Measurements from ENCODE around the gene PTPN23. TPM values are rescaled to one million over a fixed set of nuclear protein-coding genes. Genes with fewer than 3 reads are reported as not detected.

Gene PTPN23
- total RNA-seq, 1 experiment from 2014 or later, result 53.5 TPM

DNA sequence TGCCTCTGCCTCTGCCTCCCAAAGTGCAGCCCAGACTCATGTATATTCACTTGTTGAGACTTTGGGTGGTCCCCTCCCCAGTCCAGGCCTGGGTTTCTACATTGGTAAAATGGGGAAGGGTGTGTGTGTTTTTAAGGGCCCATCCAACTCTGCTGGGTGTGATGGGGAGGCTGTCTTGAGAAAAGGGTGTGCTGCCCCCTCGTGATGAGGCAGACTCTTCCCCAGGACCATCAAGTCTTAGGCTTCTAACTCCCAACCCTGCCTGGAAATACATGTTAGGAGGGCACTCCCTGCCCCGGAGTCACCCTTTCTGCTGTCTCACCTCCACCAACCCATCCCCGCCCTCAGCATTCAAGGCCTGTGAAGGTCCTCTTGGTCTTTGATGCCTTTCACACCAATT, 4.4 kb upstream of the PTPN23 start:
- ATAC-seq (no peak), DNase-seq (ENCODE audit: low spot score) (no peak)
- no peaks in the 10 kb centered on the region for H3K9me3 Mint-ChIP-seq
- no peak overlapping the region for H3K27ac Mint-ChIP-seq
- ChIA-PET POLR2A (no interaction called here), CTCF (interaction anchor here (0.6 to 1.2 kb wide), 3 partner anchors 45 to 126 kb away, joined by 3 to 4 read pairs (median 3); no protein-coding TSS in a partner anchor)
- H3K4me3 Mint-ChIP-seq, result no peak overlapping the region
- TF ChIP-seq, protein P1, sequence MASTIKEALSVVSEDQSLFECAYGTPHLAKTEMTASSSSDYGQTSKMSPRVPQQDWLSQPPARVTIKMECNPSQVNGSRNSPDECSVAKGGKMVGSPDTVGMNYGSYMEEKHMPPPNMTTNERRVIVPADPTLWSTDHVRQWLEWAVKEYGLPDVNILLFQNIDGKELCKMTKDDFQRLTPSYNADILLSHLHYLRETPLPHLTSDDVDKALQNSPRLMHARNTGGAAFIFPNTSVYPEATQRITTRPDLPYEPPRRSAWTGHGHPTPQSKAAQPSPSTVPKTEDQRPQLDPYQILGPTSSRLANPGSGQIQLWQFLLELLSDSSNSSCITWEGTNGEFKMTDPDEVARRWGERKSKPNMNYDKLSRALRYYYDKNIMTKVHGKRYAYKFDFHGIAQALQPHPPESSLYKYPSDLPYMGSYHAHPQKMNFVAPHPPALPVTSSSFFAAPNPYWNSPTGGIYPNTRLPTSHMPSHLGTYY (CRISPR knock-in tag; IDR thresholded peaks at IDR 0.05), result no peak
- no peak for TF ChIP-seq ATF1 (CRISPR knock-in tag; IDR thresholded peaks at IDR 0.05)
- TF ChIP-seq ZNF121 (CRISPR knock-in tag; IDR thresholded peaks at IDR 0.05), result no peak
- TF ChIP-seq NFE2L1 (CRISPR knock-in tag; IDR thresholded peaks at IDR 0.05), result no peak
- no peak for TF ChIP-seq OVOL2 (CRISPR knock-in tag; IDR thresholded peaks at IDR 0.05; ENCODE audit: borderline replicate concordance)
- TF ChIP-seq ZNF396 (CRISPR knock-in tag; IDR thresholded peaks at IDR 0.05; ENCODE audit: borderline replicate concordance), result no peak
- no peak for TF ChIP-seq ZNF232 (CRISPR knock-in tag; IDR thresholded peaks at IDR 0.05)
- peaks cover 14% of the 10 kb centered on the region for H3K4me1 Mint-ChIP-seq
- H3K36me3 Mint-ChIP-seq, result no peaks in the 10 kb centered on the region
- H3K27me3 Mint-ChIP-seq (ENCODE audit: low read depth), result no peaks in the 10 kb centered on the region; the same call in 1 of the 2 replicates

DNA sequence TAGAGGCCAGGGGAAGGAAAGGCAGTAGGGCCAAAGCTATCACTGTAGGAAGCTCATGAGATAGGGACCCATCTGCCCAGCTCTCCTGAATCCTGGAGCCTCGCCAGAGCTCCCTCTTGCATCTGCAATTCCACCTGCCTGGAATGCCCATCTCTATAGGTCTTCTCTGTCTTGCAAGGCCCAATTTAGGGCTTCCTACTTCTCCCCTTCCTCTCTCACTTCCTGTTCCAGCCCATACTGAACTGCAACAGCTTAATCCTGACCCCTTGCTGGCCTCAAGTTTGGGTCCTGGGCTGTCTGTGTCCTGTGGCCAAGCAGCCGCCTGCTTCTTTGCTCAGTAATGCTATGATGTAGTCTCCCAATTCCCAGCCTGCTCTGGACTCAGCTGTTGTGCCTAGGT, 3.6 kb upstream of the PTPN23 start:
- no peaks in the 10 kb centered on the region; the same call in 1 of the 2 replicates for H3K27me3 Mint-ChIP-seq (ENCODE audit: low read depth)
- H3K36me3 Mint-ChIP-seq, result no peaks in the 10 kb centered on the region
- peaks cover 17% of the 10 kb centered on the region for H3K4me1 Mint-ChIP-seq
- DNase-seq (ENCODE audit: low spot score) (no peak), ATAC-seq (no peak)
- TF ChIP-seq, protein P2, sequence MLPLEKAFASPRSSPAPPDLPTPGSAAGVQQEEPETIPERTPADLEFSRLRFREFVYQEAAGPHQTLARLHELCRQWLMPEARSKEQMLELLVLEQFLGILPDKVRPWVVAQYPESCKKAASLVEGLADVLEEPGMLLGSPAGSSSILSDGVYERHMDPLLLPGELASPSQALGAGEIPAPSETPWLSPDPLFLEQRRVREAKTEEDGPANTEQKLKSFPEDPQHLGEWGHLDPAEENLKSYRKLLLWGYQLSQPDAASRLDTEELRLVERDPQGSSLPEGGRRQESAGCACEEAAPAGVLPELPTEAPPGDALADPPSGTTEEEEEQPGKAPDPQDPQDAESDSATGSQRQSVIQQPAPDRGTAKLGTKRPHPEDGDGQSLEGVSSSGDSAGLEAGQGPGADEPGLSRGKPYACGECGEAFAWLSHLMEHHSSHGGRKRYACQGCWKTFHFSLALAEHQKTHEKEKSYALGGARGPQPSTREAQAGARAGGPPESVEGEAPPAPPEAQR (CRISPR knock-in tag; IDR thresholded peaks at IDR 0.05), result no peak
- TF ChIP-seq, protein P3, sequence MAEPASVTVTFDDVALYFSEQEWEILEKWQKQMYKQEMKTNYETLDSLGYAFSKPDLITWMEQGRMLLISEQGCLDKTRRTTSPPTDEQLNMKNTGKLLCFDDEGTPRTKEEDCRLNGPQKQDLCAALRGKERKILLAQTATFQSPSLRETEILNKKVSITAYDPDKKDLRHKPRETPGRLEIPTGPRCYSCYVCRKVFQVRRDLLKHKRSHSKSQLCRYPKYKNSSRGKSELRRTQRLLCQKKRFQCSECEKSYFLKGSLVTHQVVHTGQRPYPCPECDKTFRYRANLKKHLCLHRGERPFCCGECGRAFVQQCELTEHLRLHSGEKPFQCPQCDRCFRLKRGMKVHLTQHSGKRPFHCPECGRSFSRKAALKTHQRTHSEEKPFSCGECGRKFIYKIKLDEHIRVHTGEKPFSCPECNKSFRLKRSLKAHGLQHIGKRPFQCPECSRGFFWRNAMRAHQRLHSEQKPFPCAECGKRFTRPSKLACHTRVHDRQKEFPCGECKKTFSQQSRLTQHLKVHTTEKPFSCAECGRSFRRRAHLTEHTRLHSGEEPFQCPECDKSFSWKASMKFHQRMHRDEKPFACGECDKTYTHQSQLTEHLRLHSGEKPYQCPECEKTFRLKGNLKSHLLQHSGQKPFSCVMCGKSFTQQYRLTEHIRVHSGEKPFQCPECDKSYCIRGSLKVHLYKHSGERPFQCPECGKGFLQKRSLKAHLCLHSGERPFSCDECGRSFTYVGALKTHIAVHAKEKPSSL (CRISPR knock-in tag; conservative IDR thresholded peaks at IDR 0.05), result no peak
- TF ChIP-seq, protein P4, sequence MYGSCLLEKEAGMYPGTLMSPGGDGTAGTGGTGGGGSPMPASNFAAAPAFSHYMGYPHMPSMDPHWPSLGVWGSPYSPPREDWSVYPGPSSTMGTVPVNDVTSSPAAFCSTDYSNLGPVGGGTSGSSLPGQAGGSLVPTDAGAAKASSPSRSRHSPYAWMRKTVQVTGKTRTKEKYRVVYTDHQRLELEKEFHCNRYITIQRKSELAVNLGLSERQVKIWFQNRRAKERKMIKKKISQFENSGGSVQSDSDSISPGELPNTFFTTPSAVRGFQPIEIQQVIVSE (CRISPR knock-in tag; IDR thresholded peaks at IDR 0.05; ENCODE audit: borderline replicate concordance), result no peak
- TF ChIP-seq CREM (CRISPR knock-in tag; IDR thresholded peaks at IDR 0.05) (no peak), ZNF396 (CRISPR knock-in tag; IDR thresholded peaks at IDR 0.05; ENCODE audit: borderline replicate concordance) (no peak), GTF2I (CRISPR knock-in tag; conservative IDR thresholded peaks at IDR 0.05) (no peak), SMAD3 (CRISPR knock-in tag; IDR thresholded peaks at IDR 0.05; ENCODE audit: borderline replicate concordance) (no peak)
- no peak overlapping the region; the same call in 1 of the 2 replicates for H3K27ac Mint-ChIP-seq
- ChIA-PET CTCF (interaction anchor here (0.7 to 1.3 kb wide), 3 partner anchors 44 to 378 kb away, joined by 3 to 4 read pairs (median 4); no protein-coding TSS in a partner anchor), POLR2A (no interaction called here)
- no peaks in the 10 kb centered on the region for H3K9me3 Mint-ChIP-seq
- H3K4me3 Mint-ChIP-seq, result no peak overlapping the region

DNA sequence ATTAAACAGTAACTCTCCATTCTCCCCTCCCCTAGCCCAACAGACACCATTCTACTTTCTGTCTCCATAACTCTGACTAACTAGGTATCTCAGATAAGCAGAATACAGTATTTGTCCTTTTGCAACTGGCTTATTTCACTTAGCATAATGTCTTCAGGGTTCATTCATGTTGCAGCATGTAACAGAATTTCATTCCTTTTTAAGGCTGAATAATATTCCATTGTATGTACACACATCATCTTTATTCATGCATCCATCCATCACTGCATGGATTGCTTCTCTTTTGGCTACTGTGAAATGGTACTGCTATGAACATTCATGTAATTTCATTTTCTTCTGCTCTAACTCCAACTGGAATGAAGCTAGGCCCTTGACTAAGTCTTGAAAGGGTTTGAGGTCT, 2.0 kb upstream of the PTPN23 start:
- ATAC-seq (no peak), DNase-seq (ENCODE audit: low spot score) (no peak)
- no peak for TF ChIP-seq CREB1 (CRISPR knock-in tag; IDR thresholded peaks at IDR 0.05)
- Mint-ChIP-seq H3K27me3 (ENCODE audit: low read depth) (no peaks in the 10 kb centered on the region), H3K9me3 (no peaks in the 10 kb centered on the region), H3K27ac (no peak overlapping the region), H3K4me3 (peak overlapping the region; percentile 100; the same call in 1 of the 2 replicates), H3K36me3 (no peaks in the 10 kb centered on the region), H3K4me1 (peaks cover 21% of the 10 kb centered on the region)
- POLR2A ChIA-PET, result no interaction called here
- CTCF ChIA-PET, result interaction anchor here (2.2 kb wide), 1 partner anchor 8 kb away, joined by 37 read pairs; no protein-coding TSS in a partner anchor

Data from WTC11 (cell line).